ENCODE measurements around the gene SLIT3.

The SLIT3 gene

DNA sequence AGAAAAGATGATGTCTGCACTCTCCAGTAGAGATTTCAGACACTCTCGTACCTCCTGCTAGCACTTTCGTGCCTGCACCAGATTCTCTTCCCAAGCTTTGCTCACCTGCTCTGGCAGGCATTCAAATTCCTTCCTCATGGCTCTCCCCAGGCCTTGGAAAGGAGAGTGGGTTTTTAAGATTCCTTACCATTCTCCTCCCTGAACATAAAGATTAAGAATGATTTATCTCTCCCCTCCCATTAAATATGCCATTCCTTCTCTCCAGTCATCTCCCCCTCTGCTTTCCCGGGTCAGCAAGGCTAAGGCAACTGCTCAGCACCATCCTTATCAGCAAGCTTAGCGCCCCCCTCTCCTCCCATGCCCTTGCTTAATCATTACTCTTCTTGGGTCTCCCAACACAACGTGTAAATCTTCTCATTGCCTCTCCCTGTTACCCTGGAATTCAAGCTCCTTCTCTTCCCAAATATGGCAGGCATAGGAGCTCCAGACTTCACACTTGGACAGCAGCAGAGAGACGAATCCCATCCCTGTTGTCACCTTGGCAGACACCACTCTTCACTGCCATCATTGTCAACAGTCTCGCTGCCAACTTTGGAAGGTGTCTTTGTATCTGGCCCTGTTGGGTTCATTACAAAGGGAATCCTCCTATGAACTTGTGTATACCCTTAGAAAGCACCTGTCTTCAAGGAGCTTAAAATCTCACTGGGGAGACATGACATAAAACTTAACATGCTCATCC lies 332.9 kb downstream of the SLIT3 start:
- H3K4me1 ChIP-seq (ENCODE audit: control insufficient read depth in 1 of 2, insufficient read depth in 2 of 2, low read length in 2 of 2) = no peaks in the 10 kb centered on the region
- no peak overlapping the region for H3K27ac ChIP-seq (ENCODE audit: low read length)
- no peaks in the 10 kb centered on the region for H3K9me3 ChIP-seq (ENCODE audit: control insufficient read depth in 1 of 2, low read length in 2 of 2)
- H3K36me3 ChIP-seq (ENCODE audit: control insufficient read depth in 1 of 2, insufficient read depth in 2 of 2, low read length in 2 of 2) = no peaks in the 10 kb centered on the region
- no peaks in the 10 kb centered on the region for H3K27me3 ChIP-seq (ENCODE audit: low read depth, low read length)
- H3K4me3 ChIP-seq (ENCODE audit: low read depth in 1 of 2, low read length in 2 of 2) = no peak overlapping the region

DNA sequence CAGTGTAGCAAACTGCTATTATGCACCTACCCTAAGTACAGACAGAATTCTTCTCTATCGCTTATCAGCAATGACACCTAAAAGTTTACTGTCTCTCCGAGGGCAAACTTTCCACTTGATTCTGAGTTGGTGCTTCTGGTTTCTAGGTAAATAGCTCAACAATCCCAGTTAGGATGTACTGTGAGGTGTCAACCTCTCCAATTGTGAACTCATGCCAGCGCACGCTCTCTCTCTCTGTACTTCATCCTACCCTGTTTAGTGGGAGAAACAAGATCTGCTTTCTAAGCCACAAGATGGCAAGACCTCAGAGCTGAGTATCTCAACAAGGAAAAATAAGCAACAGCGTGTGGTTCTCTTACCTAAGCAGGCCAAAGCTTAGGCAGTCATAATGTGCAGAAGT lies 335.3 kb downstream of the SLIT3 start:
- H3K27me3 ChIP-seq (ENCODE audit: low read depth, low read length) = no peaks in the 10 kb centered on the region
- H3K27ac ChIP-seq (ENCODE audit: low read length) = no peak overlapping the region
- no peaks in the 10 kb centered on the region for H3K36me3 ChIP-seq (ENCODE audit: control insufficient read depth in 1 of 2, insufficient read depth in 2 of 2, low read length in 2 of 2)
- H3K4me1 ChIP-seq (ENCODE audit: control insufficient read depth in 1 of 2, insufficient read depth in 2 of 2, low read length in 2 of 2) = no peaks in the 10 kb centered on the region
- no peak overlapping the region for H3K4me3 ChIP-seq (ENCODE audit: low read depth in 1 of 2, low read length in 2 of 2)
- H3K9me3 ChIP-seq (ENCODE audit: control insufficient read depth in 1 of 2, low read length in 2 of 2) = no peaks in the 10 kb centered on the region

DNA sequence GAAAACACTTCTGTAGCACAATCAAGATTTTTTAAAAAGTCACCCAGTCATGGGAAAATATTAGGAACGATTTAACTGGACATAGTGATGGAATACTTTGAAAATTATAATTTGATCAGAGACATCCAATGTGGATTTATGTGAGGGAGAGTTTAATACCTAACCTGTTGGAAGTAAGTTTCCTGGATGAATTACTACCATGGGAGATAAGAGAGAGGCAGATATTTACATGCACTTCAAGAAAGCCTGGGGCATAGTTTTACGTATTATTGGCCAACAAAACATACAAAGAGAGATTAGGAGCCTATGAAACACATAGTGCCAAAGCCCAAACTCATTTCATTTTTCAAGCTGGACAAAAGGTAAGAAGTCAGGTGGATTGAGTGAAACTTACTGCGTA lies 336.8 kb downstream of the SLIT3 start:
- H3K4me3 ChIP-seq (ENCODE audit: low read depth in 1 of 2, low read length in 2 of 2) = no peak overlapping the region
- no peaks in the 10 kb centered on the region for H3K9me3 ChIP-seq (ENCODE audit: control insufficient read depth in 1 of 2, low read length in 2 of 2)
- no peak overlapping the region for H3K27ac ChIP-seq (ENCODE audit: low read length)
- H3K4me1 ChIP-seq (ENCODE audit: control insufficient read depth in 1 of 2, insufficient read depth in 2 of 2, low read length in 2 of 2) = no peaks in the 10 kb centered on the region
- H3K36me3 ChIP-seq (ENCODE audit: control insufficient read depth in 1 of 2, insufficient read depth in 2 of 2, low read length in 2 of 2) = no peaks in the 10 kb centered on the region
- no peaks in the 10 kb centered on the region for H3K27me3 ChIP-seq (ENCODE audit: low read depth, low read length)

DNA sequence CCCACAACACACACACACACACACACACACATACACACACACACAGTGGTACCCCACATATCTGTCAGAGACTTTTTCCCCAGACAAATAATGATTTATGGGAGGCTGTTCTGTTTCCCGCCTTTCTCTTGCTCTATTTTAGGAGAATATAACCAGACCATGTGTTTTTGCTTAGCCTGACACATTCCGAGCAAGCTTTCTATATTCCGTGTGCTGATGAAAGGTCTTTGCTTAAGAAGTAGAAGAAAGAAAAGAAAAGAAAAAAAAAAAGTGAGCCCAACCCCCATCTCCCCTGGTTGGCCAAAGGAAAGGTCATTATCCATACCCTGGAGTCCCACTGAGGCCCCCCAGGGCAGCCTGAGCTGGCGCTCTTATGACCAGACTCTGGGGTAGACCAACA lies 338.6 kb downstream of the SLIT3 start:
- no peaks in the 10 kb centered on the region for H3K4me1 ChIP-seq (ENCODE audit: control insufficient read depth in 1 of 2, insufficient read depth in 2 of 2, low read length in 2 of 2)
- H3K27ac ChIP-seq (ENCODE audit: low read length) = no peak overlapping the region
- no peaks in the 10 kb centered on the region for H3K27me3 ChIP-seq (ENCODE audit: low read depth, low read length)
- H3K36me3 ChIP-seq (ENCODE audit: control insufficient read depth in 1 of 2, insufficient read depth in 2 of 2, low read length in 2 of 2) = no peaks in the 10 kb centered on the region
- no peak overlapping the region for H3K4me3 ChIP-seq (ENCODE audit: low read depth in 1 of 2, low read length in 2 of 2)
- H3K9me3 ChIP-seq (ENCODE audit: control insufficient read depth in 1 of 2, low read length in 2 of 2) = no peaks in the 10 kb centered on the region

DNA sequence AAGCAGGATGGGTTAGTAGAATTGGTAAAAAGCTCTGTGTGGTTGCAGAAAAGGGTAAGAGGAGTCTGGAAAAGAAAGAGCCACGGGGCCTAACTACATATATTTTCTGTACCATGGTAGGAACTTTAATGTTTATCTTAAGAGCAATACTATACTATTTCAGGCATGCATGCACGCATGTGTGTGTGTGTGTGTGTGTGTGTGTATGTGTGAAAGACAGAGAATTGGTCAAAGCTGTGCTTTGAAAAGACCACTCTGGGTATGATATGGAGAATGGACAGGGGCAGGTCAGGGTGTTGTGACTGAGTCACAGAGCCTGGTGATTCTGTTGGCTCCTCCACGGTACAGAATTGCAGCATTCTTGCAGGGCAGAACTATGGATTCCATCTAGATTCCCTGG lies 339.3 kb downstream of the SLIT3 start:
- no peak overlapping the region for H3K4me3 ChIP-seq (ENCODE audit: low read depth in 1 of 2, low read length in 2 of 2)
- no peaks in the 10 kb centered on the region for H3K27me3 ChIP-seq (ENCODE audit: low read depth, low read length)
- no peaks in the 10 kb centered on the region for H3K36me3 ChIP-seq (ENCODE audit: control insufficient read depth in 1 of 2, insufficient read depth in 2 of 2, low read length in 2 of 2)
- no peaks in the 10 kb centered on the region for H3K9me3 ChIP-seq (ENCODE audit: control insufficient read depth in 1 of 2, low read length in 2 of 2)
- no peak overlapping the region for H3K27ac ChIP-seq (ENCODE audit: low read length)
- H3K4me1 ChIP-seq (ENCODE audit: control insufficient read depth in 1 of 2, insufficient read depth in 2 of 2, low read length in 2 of 2) = no peaks in the 10 kb centered on the region

DNA sequence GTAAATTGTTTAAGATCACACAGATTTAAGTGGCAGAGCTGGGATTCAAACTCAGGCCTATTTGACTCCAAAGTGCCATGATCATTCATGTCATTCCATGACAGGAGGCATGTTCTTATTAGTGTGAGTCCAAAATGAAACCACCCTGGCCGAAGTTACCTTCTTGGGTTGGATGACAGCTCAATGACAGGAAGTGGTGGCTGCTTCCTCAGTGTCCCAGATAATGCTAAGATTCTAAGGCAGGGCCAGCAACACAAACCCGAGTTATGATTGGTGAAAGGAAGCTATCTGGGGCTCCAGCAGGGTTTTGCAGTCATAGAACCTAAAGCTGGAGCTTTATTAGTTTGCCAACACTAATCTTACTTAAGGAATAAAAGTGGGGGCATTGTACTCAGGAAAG lies 340.4 kb downstream of the SLIT3 start:
- Histone ChIP-seq H3K36me3 (ENCODE audit: control insufficient read depth in 1 of 2, insufficient read depth in 2 of 2, low read length in 2 of 2) (no peaks in the 10 kb centered on the region), H3K4me3 (ENCODE audit: low read depth in 1 of 2, low read length in 2 of 2) (no peak overlapping the region), H3K27me3 (ENCODE audit: low read depth, low read length) (no peaks in the 10 kb centered on the region), H3K4me1 (ENCODE audit: control insufficient read depth in 1 of 2, insufficient read depth in 2 of 2, low read length in 2 of 2) (no peaks in the 10 kb centered on the region), H3K27ac (ENCODE audit: low read length) (no peak overlapping the region), H3K9me3 (ENCODE audit: control insufficient read depth in 1 of 2, low read length in 2 of 2) (no peaks in the 10 kb centered on the region)

DNA sequence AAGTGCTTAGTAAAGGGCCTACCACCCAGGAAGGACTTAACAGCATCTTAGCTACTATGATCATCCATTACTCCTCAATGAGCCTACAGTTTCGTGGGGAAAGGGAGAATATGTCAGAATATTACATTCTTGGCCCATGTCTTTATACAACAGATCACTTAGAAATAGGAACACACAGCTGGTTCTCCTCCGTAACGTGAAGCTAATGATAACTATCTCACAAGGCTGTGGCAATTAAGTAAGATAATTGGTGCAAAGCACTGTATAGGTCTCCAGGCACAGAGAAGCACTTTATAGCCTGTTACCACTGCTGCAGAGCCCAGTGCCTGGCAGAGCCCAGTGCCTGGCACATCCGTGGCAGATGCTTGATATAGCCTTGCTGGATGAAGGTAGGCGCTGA lies 347.6 kb downstream of the SLIT3 start:
- H3K27ac ChIP-seq (ENCODE audit: low read length) = no peak overlapping the region
- H3K4me3 ChIP-seq (ENCODE audit: low read depth in 1 of 2, low read length in 2 of 2) = no peak overlapping the region
- no peaks in the 10 kb centered on the region for H3K9me3 ChIP-seq (ENCODE audit: control insufficient read depth in 1 of 2, low read length in 2 of 2)
- H3K36me3 ChIP-seq (ENCODE audit: control insufficient read depth in 1 of 2, insufficient read depth in 2 of 2, low read length in 2 of 2) = no peaks in the 10 kb centered on the region
- H3K4me1 ChIP-seq (ENCODE audit: control insufficient read depth in 1 of 2, insufficient read depth in 2 of 2, low read length in 2 of 2) = no peaks in the 10 kb centered on the region
- H3K27me3 ChIP-seq (ENCODE audit: low read depth, low read length) = no peaks in the 10 kb centered on the region

DNA sequence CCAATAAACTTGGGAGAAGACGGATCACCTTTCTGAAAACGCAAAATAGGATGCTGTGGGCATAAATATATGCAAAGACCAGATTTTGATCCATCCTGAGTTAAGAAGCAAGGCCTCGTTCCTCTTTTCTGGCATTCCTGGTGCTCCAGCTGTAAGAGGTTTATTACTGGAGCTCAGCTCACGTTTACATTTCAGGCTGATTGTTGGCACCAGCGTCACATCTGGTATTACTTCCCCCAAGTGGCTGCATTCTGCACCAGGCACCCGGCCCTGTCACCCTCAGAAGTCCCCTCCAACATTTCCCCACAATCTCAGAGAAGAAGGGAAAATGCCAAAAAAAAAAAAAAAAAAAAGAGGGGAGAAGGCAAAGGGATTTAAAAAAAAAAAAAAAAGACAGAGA lies 348.7 kb downstream of the SLIT3 start:
- Histone ChIP-seq H3K27me3 (ENCODE audit: low read depth, low read length) (no peaks in the 10 kb centered on the region), H3K27ac (ENCODE audit: low read length) (no peak overlapping the region)

DNA sequence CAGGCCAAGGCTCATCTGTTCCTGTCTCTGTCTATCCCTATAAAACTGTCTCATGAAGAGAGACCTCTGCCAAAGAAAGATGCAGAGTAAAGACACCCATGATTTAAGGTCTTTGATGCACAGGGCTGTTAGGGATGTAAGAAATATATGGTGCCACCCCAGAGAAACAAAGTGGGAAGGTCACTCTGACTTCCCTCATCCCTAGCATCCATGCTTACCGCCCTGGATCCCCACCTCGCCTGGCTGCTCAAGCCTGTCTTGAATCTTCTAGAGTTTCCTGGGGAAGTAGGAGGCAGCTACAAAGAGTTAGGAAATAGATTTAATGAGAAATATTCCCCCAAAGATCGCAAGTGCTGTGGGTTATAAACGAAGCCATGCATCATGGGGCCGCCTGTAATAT lies 349.2 kb downstream of the SLIT3 start:
- Histone ChIP-seq H3K27ac (ENCODE audit: low read length) (no peak overlapping the region), H3K27me3 (ENCODE audit: low read depth, low read length) (no peaks in the 10 kb centered on the region), H3K4me3 (ENCODE audit: low read depth in 1 of 2, low read length in 2 of 2) (no peak overlapping the region), H3K4me1 (ENCODE audit: control insufficient read depth in 1 of 2, insufficient read depth in 2 of 2, low read length in 2 of 2) (no peaks in the 10 kb centered on the region), H3K36me3 (ENCODE audit: control insufficient read depth in 1 of 2, insufficient read depth in 2 of 2, low read length in 2 of 2) (no peaks in the 10 kb centered on the region), H3K9me3 (ENCODE audit: control insufficient read depth in 1 of 2, low read length in 2 of 2) (no peaks in the 10 kb centered on the region)

More for the DNA sequence above, 348.7 kb downstream of the SLIT3 start:
- Histone ChIP-seq H3K4me1 (ENCODE audit: control insufficient read depth in 1 of 2, insufficient read depth in 2 of 2, low read length in 2 of 2) (no peaks in the 10 kb centered on the region), H3K9me3 (ENCODE audit: control insufficient read depth in 1 of 2, low read length in 2 of 2) (no peaks in the 10 kb centered on the region), H3K4me3 (ENCODE audit: low read depth in 1 of 2, low read length in 2 of 2) (no peak overlapping the region), H3K36me3 (ENCODE audit: control insufficient read depth in 1 of 2, insufficient read depth in 2 of 2, low read length in 2 of 2) (no peaks in the 10 kb centered on the region)

DNA sequence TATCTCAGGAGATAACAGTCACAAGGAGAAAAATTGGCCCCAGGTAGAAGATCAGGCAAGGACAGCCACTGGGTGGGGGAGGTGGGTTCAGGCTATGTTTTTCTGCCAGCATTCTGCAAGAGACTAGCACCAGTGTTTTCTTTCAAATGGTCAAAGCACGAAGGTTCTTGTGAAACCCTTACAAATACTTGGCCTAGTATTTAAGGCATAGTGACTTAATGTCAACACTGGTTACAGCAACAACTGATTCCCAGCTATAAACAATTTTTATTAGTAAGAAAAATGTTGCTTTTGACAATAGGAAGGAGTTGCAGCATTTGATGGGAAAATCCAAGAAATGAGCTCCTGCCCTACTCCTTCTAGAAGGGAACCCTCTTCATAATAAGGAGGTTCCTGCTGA lies 349.6 kb downstream of the SLIT3 start:
- Histone ChIP-seq H3K4me3 (ENCODE audit: low read depth in 1 of 2, low read length in 2 of 2) (no peak overlapping the region), H3K27me3 (ENCODE audit: low read depth, low read length) (no peaks in the 10 kb centered on the region), H3K27ac (ENCODE audit: low read length) (no peak overlapping the region), H3K9me3 (ENCODE audit: control insufficient read depth in 1 of 2, low read length in 2 of 2) (no peaks in the 10 kb centered on the region), H3K36me3 (ENCODE audit: control insufficient read depth in 1 of 2, insufficient read depth in 2 of 2, low read length in 2 of 2) (no peaks in the 10 kb centered on the region), H3K4me1 (ENCODE audit: control insufficient read depth in 1 of 2, insufficient read depth in 2 of 2, low read length in 2 of 2) (no peaks in the 10 kb centered on the region)

DNA sequence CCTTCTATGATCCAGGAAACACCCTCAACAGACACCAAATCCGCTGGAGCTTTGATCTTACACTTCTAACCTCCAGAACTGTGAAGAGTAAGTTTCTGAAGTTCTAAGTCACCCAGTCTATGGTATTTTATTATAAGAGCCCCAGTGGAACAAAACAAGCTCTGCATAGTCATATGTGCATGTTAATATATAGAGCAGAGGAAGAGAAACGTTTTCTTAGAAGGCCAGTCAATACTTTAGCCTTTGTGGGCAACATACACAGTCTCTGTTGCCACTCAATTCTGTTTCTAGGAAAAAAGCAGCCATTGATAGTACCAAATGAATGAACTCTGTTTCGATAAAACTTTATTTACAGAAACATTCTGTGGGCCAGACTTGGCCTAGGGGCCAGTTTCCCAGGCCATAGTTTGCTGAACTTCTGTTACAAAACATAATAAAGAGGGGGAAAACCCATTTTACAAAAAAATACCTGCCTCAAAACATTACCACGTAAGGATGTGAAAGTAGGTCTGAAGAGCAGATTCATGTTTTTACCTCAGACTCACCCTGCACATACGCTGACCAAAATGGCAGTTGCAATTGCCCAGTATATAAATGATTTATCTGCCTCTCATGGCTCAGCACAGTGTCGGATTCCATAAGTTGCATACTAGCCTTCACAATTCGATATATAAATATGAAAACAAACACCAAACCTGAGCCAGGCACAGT lies 350.5 kb downstream of the SLIT3 start:
- no peak overlapping the region for H3K4me3 ChIP-seq (ENCODE audit: low read depth in 1 of 2, low read length in 2 of 2)
- no peak overlapping the region for H3K27ac ChIP-seq (ENCODE audit: low read length)
- no peaks in the 10 kb centered on the region for H3K4me1 ChIP-seq (ENCODE audit: control insufficient read depth in 1 of 2, insufficient read depth in 2 of 2, low read length in 2 of 2)
- no peaks in the 10 kb centered on the region for H3K27me3 ChIP-seq (ENCODE audit: low read depth, low read length)
- no peaks in the 10 kb centered on the region for H3K9me3 ChIP-seq (ENCODE audit: control insufficient read depth in 1 of 2, low read length in 2 of 2)
- H3K36me3 ChIP-seq (ENCODE audit: control insufficient read depth in 1 of 2, insufficient read depth in 2 of 2, low read length in 2 of 2) = no peaks in the 10 kb centered on the region

DNA sequence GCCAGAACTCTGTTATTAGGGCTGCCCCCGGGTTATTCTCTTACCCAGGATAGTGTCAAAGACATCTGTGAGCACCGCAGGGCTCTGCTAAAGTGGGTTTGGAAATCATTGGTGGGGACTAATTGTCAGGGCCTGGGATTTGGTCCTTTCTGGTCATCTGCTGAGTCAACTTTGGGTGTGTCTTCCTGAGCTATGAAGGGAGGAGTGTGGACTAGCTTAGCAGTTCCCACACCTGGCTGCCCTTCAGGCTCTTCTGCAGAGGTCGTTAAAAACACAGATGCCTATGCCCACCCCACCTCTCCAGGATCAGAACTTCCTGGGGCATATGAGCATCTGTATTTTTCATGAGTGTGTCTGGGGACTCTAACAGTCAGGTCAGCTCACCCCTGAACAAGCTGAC lies 352.2 kb downstream of the SLIT3 start:
- H3K36me3 ChIP-seq (ENCODE audit: control insufficient read depth in 1 of 2, insufficient read depth in 2 of 2, low read length in 2 of 2) = no peaks in the 10 kb centered on the region

More for the DNA sequence above, 352.2 kb downstream of the SLIT3 start:
- Histone ChIP-seq H3K4me3 (ENCODE audit: low read depth in 1 of 2, low read length in 2 of 2) (no peak overlapping the region), H3K9me3 (ENCODE audit: control insufficient read depth in 1 of 2, low read length in 2 of 2) (no peaks in the 10 kb centered on the region), H3K4me1 (ENCODE audit: control insufficient read depth in 1 of 2, insufficient read depth in 2 of 2, low read length in 2 of 2) (no peaks in the 10 kb centered on the region), H3K27me3 (ENCODE audit: low read depth, low read length) (no peaks in the 10 kb centered on the region), H3K27ac (ENCODE audit: low read length) (no peak overlapping the region)
